Measurements from ENCODE around the gene CPM.
"Not testable (repeated sequence)": the region's sequence is repeated elsewhere in the genome, so short reads cannot be mapped to it uniquely, and the experiment has no call there.

CPM gene

DNA sequence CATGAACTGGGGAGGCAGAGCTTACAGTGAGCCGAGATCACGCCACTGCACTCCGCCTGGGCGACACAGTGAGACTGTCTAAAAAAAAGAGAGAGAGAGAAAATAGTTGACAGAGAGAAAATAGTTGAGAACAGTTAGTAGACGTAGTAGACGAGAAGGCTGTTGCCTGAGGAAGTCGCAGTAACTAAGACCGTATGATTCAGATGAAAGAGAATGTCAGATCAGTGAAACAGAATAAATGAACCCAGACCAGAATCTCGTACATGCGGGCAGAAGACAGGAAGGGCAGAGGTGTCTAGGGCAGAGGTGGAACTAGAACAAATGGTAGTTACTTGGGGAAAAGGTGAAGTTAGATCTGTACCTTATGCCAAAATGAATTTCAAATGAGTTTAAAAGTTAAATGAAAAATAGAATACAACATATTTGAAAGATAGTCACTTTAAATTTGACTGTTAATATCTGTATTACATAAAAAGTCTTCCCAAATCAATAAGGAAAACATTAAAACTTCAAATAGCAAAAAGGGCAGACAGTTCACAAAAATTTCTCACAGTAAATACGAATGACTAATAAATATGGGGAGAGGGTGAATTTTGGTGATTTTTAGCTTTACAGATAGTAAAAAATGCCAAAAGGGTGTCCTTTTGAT, 107.3 kb downstream of the CPM start:
- peak; percentile 60 for DNase-seq (ENCODE audit: low read depth)

DNA sequence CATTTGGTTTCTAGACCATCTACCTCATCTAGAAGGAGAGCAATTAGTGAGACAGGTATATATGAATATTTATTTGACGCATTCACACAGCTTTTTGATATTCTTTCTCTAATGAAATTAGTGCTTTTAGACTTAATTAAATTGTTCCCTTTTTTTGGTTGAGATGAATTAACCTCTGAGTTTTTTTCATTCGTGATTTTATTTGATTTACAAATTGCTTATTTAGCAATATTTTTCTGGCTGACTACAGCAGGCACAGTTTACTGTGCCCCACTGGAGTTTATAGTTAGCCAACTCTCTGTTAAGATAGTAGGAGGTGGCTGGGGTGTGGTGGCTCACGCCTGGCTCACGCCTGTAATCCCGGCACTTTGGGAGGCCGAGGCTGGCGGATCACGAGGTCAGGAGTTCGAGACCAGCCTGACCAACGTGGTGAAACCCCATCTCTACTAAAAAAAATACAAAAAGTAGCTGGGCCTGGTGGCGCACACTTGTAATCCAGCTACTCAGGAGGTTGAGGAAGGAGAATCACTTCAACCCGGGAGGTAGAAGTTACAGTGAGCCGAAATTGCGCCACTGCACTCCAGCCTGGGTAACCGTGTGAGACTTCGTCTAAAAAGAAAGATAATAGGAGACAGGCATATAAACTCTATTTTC, 108.2 kb downstream of the CPM start:
- DNase-seq (ENCODE audit: low read depth), result no peak

DNA sequence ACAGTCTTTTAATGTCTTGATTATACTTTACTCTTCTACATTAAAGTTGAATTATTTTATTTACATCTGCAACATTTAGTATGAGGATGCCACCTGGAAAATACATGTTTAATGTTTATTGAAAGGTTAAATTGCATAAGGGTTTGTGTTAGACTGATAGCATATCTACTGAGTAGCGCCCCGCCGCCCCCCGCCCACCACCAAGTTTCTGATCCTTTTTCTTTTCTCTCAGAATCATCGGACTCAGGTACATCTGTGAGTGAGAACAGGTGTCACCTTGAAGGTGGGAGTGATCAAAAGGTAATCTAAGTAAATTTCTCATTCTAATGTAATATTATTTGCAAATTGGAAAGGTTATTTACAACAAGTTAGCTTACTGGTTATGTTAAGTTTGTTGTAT, 108.8 kb downstream of the CPM start:
- no peak for DNase-seq (ENCODE audit: low read depth)

DNA sequence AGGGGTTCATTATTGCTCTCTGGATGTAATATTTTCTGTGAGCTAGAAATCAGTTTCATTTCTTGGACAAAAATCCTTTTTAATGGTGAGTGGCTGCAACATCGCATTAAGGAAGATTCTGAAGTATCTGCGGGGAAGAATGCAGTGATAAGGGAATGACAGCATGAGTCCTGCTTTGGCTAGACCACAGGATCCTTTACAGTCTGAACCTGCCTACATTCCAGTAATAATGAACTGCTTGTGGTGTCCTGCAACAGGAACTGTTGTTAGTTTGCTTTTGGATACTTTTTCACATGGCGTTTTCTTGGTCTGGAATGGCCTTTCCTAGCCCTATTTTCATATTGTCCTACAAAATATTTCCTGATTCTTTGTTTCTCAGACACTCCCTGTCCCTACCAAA, 109.3 kb downstream of the CPM start:
- DNase-seq (ENCODE audit: low read depth), result no peak

DNA sequence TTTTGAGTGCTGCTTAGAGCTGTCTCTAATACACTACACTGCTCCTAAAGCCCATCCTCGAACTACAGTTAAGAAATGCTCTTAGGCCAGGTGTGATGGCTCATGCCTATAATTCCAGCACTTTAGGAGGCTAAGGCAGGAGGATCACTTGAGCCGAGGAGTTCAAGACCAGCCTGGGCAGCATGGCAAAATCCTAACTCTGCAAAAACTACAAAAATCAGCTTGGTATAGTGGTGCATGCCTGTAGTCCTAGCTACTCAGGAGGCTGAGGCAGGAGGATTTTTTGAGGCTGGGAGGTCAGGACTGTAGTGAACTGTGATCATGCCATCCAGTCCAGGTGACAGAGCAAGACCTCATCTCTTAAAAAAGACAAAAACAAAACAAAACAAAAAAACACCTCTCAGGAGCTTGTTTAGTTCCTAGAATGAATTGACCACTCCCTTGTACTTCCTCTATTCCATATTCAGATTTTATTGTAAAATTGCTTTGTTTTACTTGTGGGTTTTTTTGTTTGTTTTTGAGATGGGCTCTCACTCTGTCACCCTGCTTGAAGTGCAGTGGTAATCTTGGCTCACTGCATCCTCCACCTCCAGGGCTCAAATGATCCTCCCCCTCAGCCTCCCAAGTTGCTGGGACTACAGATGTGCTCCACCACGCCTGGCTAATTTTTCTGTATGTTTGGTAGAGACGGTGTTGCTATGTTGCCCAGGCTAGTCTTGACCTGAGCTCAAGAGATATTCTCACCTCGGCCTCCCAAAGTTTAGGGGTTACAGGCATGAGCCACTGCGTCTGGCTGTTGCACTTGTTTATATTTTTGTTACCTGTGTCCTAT, 111.4 kb downstream of the CPM start:
- DNase-seq (ENCODE audit: low read depth), result no peak

DNA sequence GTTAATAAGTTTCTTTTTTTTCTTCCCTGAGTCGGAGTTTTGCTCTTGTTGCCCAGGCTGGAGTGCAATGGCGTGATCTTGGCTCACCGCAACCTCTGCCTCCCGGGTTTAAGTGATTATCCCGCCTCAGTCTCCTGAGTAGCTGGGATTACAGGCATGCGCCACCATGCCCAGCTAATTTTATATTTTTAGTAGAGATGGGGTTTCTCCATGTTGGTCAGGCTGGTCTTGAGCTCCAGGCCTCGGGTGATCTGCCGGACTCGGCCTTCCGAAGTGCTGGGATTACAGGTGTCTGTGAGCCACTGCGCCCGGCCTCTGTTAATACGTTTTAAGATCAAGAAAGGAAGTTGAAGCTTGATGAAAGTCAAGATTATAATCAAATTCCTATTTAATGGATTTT, 113.5 kb downstream of the CPM start:
- DNase-seq (ENCODE audit: low read depth), result not testable (repeated sequence)

DNA sequence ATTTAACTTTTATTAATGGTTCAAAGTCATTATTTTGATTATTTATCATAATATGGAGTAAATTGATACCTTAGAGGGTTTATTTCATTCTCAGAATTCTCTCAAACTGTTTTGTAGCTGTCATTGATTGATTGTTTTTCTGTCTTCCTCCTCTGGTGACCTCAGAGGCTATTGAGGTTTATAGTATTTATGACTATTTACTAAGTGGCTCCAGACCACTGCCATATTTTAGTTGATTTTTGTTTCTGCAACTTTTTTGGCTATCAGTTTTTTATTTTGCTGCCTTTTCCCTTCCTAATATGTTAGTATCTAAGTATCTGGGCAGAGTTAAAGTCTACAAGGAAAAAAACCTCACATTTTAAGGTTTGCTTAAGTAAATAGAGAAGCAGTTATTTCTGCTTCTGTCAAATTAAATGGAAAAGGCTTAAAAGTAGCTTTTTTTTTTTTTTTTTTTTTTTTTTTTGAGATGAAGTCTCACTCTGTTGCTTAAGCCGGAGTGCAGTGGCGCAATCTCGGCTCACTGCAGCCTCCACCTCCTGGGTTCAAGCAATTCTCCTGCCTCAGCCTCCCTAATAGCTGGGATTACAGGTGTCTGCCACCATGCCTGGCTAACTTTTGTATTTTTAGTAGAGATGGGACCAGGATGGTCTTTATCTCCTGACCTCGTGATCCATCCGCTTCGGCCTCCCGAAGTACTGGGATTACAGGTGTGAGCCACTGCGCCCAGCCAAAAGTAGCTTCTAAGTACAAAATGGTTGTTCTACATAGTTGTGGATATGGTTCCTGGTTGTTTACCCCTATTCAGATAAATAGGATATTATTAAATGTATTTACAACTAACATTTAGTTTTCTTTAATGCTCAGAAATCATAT, 116.8 kb downstream of the CPM start:
- no peak for DNase-seq (ENCODE audit: low read depth)

DNA sequence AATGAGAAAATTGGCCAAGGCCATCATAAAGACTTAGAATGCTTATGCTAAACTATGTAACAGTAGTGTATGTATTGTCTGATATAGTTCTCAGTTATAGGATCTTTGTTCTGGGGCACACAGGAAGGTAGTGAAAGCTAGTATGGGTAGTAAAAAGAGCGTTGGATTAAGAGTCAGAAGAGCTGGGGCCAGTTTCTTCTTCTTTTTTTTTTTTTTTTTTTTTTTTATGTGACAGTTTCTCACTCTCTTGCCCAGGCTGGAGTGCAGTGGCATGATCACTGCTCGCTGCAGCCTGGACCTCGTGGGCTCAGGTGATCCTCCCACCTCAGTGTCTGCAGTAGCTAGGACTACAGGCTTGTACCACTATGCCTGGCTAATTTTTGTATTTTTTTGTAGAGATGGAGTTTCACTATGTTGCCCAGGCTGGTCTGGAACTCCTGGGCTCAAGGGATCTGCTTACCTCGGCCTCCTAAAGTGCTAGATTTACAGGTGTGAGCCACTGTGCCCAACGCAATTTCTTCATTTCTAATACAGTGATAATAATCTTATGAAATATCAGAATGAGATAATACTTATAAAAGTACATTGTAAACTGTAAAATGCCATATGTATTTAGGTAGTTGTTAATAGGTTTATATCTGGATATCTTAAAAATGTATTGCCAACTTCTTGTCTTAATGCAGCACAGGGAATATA, 117.6 kb downstream of the CPM start:
- DNase-seq (ENCODE audit: low read depth), result no peak

DNA sequence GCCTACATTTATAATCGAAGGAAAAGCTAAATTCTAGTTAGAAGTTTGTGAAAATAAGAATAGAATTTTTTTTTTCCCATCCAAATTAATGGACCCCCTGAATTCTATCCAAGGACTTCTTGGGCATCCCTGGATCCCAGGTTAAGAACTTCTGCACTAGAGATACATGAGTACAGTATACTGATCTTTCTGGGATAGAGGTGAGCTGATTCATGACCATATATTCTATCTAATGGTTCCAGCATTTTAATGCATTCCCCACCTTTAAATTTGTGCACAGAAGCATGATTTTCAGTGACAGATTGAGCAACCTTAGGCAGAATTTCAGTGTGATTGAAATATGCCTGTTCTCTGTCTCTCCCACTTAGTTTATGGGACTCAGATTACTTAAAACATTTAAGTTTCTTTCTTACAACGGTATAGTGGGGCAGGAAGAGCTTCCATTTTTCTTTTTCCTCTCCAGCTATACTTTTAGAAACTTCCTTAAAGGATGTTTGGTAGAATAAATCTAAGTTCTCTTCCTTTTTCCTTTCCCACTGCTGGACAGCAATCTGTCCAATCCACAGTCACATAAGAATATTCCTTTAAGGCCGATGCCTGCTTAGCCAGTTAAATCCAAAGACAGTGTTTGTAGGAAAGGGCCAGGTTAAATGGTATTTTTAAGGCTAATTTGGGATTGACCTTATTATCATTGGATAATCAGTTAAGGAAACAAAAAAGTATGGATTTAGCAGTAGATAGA, 118.3 kb downstream of the CPM start:
- no peak for DNase-seq (ENCODE audit: low read depth)

DNA sequence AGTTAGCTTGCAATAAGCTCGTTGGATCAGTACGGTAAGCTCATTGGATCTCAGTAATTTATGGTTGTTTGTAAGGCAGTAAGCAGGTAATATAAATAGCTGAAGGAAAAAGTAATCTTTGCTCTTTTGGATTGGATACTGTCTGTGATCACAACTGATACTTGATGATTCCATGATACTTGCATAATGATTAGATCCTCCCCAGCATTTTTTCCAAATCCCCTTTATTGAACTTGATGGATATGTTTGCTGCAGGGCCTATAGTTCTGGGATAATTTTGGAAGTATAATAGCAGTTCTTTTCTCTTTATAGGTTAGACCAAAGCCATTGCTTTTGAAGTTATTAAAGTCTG, 119.8 kb downstream of the CPM start:
- DNase-seq (ENCODE audit: low read depth), result no peak

DNA sequence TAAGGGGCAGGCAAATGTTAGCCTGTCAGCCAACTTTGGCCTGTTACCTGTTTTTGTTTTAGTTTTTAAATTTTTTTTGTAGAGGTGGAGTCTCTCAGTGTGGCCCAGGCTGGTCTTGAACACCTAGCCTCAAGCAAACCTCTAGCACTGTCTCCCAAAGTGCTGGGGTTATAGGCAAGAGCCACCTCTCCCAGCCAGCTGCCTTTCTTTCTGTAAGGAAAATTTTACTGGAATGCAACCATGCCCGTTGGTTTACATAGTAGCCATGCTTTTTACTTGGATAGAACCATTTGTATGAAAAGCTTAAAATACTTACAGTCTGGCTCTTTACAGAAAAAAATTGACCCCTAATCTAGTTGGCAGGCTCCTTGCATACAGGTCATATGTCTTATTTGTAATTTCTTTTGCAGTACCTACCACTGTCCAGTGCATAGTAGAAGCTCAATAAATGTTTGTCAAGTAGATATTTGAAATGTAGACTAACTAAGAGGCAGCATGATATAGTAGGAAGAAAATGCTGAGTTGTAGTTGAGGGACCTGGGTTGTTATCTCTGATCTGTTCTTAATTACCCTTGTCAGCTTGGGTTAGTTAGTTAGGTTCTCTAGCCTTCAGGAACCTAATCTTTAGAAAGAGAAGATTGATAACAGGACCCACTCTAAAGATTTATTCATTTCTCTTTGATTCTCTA, 120.3 kb downstream of the CPM start:
- no peak for DNase-seq (ENCODE audit: low read depth)

DNA sequence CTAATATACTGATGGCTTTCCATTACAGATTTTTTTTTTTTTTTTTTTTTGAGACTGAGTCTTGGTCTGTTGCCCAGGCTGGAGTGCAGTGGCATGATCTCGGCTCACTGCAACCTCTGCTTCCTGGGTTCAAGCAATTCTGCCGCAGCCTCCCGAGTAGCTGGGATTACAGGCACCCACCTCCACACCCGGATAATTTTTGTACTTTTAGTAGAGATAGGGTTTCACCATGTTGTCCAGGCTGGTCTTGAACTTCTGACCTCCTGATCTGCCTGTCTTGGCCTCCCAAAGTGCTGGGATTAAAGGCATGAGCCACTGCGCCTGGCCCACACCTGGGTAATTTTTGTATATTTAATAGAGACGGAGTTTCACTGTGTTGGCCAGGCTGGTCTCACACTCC, 121.4 kb downstream of the CPM start:
- not testable (repeated sequence) for DNase-seq (ENCODE audit: low read depth)

DNA sequence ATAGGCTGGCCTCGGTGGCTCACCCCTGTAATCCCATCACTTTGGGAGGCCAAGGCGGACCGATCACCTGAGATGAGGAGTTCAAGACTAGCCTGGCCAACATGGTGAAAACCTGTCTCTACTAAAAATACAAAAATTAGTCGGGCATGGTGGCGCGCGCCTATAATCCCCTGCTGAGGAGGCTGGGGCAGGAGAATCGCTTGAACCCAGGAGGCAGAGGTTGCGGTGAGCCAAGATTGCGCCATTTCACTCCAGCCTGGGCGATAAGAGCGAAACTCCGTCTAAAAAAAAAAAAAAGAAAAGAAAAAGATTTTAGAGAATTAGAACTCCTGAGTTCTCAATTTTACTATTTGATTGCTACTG, 123.0 kb downstream of the CPM start:
- DNase-seq (ENCODE audit: low read depth), result not testable (repeated sequence)

DNA sequence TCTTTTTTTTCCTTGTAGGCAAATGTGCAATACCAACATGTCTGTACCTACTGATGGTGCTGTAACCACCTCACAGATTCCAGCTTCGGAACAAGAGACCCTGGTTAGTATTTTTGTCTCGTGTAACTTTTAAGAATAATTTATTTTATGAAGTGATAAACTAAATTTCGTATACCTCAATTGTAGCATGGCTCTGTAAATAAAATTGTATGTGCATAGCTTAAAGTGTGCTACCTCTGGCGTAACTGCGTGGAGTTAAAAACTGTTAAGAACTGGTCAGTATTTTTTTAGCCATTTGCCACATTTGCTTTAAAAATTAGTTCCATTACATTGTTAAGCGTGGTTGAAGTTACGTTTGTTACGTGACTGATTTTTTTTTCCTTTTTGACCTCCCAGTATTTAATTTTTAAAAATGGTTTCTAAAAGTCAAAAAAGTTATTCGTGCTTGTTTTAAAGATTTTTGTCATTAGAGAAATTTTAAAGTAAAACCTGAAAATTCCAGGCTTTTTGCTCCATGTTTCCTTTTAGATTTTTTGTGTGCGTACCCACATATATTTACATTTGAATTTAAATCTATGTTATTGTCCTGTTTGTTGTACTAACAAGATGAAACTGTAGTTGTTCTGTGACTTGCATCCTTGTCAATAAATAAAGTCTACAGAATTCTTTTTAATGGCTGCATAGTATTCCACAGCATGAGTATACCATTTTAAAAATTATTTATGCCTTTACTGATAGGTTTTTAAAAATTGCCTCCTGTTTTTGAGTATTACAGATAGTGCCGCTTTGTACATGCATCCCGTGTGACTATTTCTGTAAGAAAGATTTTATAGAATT, 123.6 kb downstream of the CPM start:
- no peak for DNase-seq (ENCODE audit: low read depth)

DNA sequence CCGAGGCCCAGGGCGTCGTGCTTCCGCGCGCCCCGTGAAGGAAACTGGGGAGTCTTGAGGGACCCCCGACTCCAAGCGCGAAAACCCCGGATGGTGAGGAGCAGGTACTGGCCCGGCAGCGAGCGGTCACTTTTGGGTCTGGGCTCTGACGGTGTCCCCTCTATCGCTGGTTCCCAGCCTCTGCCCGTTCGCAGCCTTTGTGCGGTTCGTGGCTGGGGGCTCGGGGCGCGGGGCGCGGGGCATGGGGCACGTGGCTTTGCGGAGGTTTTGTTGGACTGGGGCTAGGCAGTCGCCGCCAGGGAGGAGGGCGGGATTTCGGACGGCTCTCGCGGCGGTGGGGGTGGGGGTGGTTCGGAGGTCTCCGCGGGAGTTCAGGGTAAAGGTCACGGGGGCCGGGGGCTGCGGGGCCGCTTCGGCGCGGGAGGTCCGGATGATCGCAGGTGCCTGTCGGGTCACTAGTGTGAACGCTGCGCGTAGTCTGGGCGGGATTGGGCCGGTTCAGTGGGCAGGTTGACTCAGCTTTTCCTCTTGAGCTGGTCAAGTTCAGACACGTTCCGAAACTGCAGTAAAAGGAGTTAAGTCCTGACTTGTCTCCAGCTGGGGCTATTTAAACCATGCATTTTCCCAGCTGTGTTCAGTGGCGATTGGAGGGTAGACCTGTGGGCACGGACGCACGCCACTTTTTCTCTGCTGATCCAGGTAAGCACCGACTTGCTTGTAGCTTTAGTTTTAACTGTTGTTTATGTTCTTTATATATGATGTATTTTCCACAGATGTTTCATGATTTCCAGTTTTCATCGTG, 124.4 kb downstream of the CPM start:
- DNase-seq (ENCODE audit: low read depth), result peak; percentile 93

DNA sequence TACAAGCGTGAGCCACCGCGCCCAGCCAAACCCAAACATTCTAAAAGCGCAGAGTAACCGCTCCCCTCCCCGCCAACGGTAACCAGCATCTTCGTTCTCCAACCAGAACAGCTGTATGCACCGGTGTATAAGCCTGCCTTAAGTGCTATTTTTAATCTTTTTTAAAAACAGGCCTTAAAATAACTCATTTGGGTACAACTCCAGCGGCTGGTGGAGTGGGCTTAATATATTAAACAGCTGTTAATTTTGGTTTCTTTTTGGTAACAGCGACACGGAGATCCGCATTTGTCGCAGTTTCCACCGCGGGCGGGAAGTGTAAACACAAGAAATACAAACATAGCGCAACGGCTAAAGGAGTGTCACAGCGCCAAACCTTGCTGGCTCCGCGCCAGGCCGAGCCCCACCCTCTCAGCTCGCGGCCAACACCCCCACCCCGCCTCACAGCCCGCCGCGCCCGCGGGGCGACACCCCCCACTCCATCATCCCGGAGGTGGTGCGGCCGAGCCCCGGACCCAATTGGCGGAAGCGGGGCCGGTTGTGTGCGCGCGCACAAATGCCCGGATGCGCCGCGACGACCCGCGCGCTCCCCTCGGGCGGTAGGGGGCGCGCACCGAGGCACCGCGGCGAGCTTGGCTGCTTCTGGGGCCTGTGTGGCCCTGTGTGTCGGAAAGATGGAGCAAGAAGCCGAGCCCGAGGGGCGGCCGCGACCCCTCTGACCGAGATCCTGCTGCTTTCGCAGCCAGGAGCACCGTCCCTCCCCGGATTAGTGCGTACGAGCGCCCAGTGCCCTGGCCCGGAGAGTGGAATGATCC, 125.2 kb downstream of the CPM start, which contains the start of gene MDM2:
TSS of gene MDM2 (plus strand) at position 602 of the 812 bp plus-strand sequence. CDS start 301 bp downstream, outside the sequence.
- DNase-seq (ENCODE audit: low read depth), result peak; percentile 91

DNA sequence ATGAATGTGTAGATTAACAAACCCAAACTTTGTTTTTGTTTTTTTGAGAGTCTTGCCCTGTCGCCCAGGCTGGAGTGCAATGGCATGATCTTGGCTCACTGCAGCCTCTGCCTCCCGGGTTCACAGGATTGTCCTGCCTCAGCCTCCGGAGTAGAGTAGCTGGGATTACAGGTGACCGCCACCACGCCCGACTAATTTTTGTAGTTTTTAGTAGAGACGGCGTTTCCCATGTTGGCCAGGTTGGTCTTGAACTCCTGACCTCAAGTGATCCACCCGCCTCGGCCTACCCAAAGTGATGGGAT, 125.7 kb downstream of the CPM start:
- DNase-seq (ENCODE audit: low read depth), result not testable (repeated sequence)

Data from ELR (cell line).